ENCODE data around the gene TNIK. TPM values are rescaled to one million over a fixed set of nuclear protein-coding genes. Genes with fewer than 3 reads are reported as not detected.
"Not testable (repeated sequence)": the region's sequence is repeated elsewhere in the genome, so short reads cannot be mapped to it uniquely, and the experiment has no call there.

TNIK gene
- total and polyA plus RNA-seq, 2 donors: 6.5 to 9.0 TPM

- H3K4me3 ChIP-seq (ENCODE audit: low read length in 2 of 2): no peak overlapping the region
- no peaks in the 10 kb centered on the region for H3K9me3 ChIP-seq (ENCODE audit: control insufficient read depth in 2 of 2, insufficient read depth in 1 of 2, low read length in 1 of 2)
- H3K36me3 ChIP-seq (ENCODE audit: control insufficient read depth in 2 of 2, insufficient read depth in 2 of 2, low read length in 1 of 2): no peaks in the 10 kb centered on the region
- no peaks in the 10 kb centered on the region for H3K27me3 ChIP-seq (ENCODE audit: control insufficient read depth in 2 of 2, insufficient read depth in 1 of 2, low read length in 1 of 2)
- DNase-seq (ENCODE audit: low read depth in 6 of 9, low spot score in 9 of 9): no peak
- 75% methylated on average over 1 of the region's 1 CpG for WGBS
- H3K4me1 ChIP-seq (ENCODE audit: control insufficient read depth in 2 of 2, insufficient read depth in 2 of 2, low read length in 2 of 2): peaks cover 0 to 3% of the 10 kb centered on the region in 2 donors
- H3K27ac ChIP-seq (ENCODE audit: low read depth in 1 of 2, low read length in 1 of 2): no peak overlapping the region
Observed at GRCh38 chr3:171374260-171374659, 85.9 kb downstream of the TNIK start.

- peaks cover 0 to 3% of the 10 kb centered on the region in 2 donors for H3K4me1 ChIP-seq (ENCODE audit: control insufficient read depth in 2 of 2, insufficient read depth in 2 of 2, low read length in 2 of 2)
- WGBS: over 99% methylated on average over 2 of the region's 2 CpGs
- no peak overlapping the region for H3K27ac ChIP-seq (ENCODE audit: low read depth in 1 of 2, low read length in 1 of 2)
- no peak for DNase-seq (ENCODE audit: low read depth in 6 of 9, low spot score in 9 of 9)
- H3K9me3 ChIP-seq (ENCODE audit: control insufficient read depth in 2 of 2, insufficient read depth in 1 of 2, low read length in 1 of 2): no peaks in the 10 kb centered on the region
- no peaks in the 10 kb centered on the region for H3K36me3 ChIP-seq (ENCODE audit: control insufficient read depth in 2 of 2, insufficient read depth in 2 of 2, low read length in 1 of 2)
- H3K4me3 ChIP-seq (ENCODE audit: low read length in 2 of 2): no peak overlapping the region
- H3K27me3 ChIP-seq (ENCODE audit: control insufficient read depth in 2 of 2, insufficient read depth in 1 of 2, low read length in 1 of 2): no peaks in the 10 kb centered on the region
Observed at GRCh38 chr3:171373711-171374110, 86.5 kb downstream of the TNIK start.

- no peaks in the 10 kb centered on the region for H3K36me3 ChIP-seq (ENCODE audit: control insufficient read depth in 2 of 2, insufficient read depth in 2 of 2, low read length in 1 of 2)
- H3K27me3 ChIP-seq (ENCODE audit: control insufficient read depth in 2 of 2, insufficient read depth in 1 of 2, low read length in 1 of 2): no peaks in the 10 kb centered on the region
- peaks cover 0 to 3% of the 10 kb centered on the region in 2 donors for H3K4me1 ChIP-seq (ENCODE audit: control insufficient read depth in 2 of 2, insufficient read depth in 2 of 2, low read length in 2 of 2)
- no peaks in the 10 kb centered on the region for H3K9me3 ChIP-seq (ENCODE audit: control insufficient read depth in 2 of 2, insufficient read depth in 1 of 2, low read length in 1 of 2)
- no peak overlapping the region for H3K4me3 ChIP-seq (ENCODE audit: low read length in 2 of 2)
- no peak overlapping the region for H3K27ac ChIP-seq (ENCODE audit: low read depth in 1 of 2, low read length in 1 of 2)
- over 99% methylated on average over 2 of the region's 2 CpGs for WGBS
- DNase-seq (ENCODE audit: low read depth in 6 of 9, low spot score in 9 of 9): no peak
Observed at GRCh38 chr3:171372694-171373093, 87.5 kb downstream of the TNIK start.

- Histone ChIP-seq H3K36me3 (ENCODE audit: control insufficient read depth in 2 of 2, insufficient read depth in 2 of 2, low read length in 1 of 2) (no peaks in the 10 kb centered on the region), H3K27ac (ENCODE audit: low read depth in 1 of 2, low read length in 1 of 2) (no peak overlapping the region), H3K4me1 (ENCODE audit: control insufficient read depth in 2 of 2, insufficient read depth in 2 of 2, low read length in 2 of 2) (peaks cover 0 to 2% of the 10 kb centered on the region in 2 donors), H3K4me3 (ENCODE audit: low read length in 2 of 2) (no peak overlapping the region), H3K27me3 (ENCODE audit: control insufficient read depth in 2 of 2, insufficient read depth in 1 of 2, low read length in 1 of 2) (no peaks in the 10 kb centered on the region), H3K9me3 (ENCODE audit: control insufficient read depth in 2 of 2, insufficient read depth in 1 of 2, low read length in 1 of 2) (no peaks in the 10 kb centered on the region)
- no peak for DNase-seq (ENCODE audit: low read depth in 6 of 9, low spot score in 9 of 9)
- WGBS: 76% methylated on average over 3 of the region's 3 CpGs
Observed at GRCh38 chr3:171371354-171371753, 88.9 kb downstream of the TNIK start.

DNA sequence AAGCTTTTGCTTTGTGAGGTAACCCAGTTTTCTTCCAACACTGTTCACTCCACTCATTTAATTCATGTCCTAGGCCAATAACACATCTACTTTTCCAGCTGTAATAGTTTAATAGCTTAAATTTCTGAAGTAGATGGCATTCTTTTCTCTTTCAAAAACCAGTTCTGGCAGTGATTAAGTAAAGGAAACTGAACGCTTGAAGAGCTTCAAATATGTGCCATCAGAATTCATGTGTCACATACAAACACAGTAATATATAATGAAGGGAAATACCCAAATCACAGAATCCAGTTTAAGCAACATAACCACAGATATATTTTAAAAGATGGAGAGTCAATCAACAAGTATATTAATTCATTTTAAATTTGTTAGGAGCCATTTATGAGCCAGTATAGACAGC, 91.0 kb downstream of the TNIK start:
- H3K36me3 ChIP-seq (ENCODE audit: control insufficient read depth in 2 of 2, insufficient read depth in 2 of 2, low read length in 1 of 2): no peaks in the 10 kb centered on the region
- DNase-seq (ENCODE audit: low read depth in 6 of 9, low spot score in 9 of 9): no peak
- H3K27me3 ChIP-seq (ENCODE audit: control insufficient read depth in 2 of 2, insufficient read depth in 1 of 2, low read length in 1 of 2): no peaks in the 10 kb centered on the region
- H3K4me3 ChIP-seq (ENCODE audit: low read length in 2 of 2): no peak overlapping the region
- H3K9me3 ChIP-seq (ENCODE audit: control insufficient read depth in 2 of 2, insufficient read depth in 1 of 2, low read length in 1 of 2): no peaks in the 10 kb centered on the region
- H3K27ac ChIP-seq (ENCODE audit: low read depth in 1 of 2, low read length in 1 of 2): no peak overlapping the region
- H3K4me1 ChIP-seq (ENCODE audit: control insufficient read depth in 2 of 2, insufficient read depth in 2 of 2, low read length in 2 of 2): no peaks in the 10 kb centered on the region
- WGBS: 93% methylated on average over 1 of the region's 1 CpG

GRCh38 chr3:171366738-171367137, 93.5 kb downstream of the TNIK start:
- H3K9me3 ChIP-seq (ENCODE audit: control insufficient read depth in 2 of 2, insufficient read depth in 1 of 2, low read length in 1 of 2); H3K4me3 ChIP-seq (ENCODE audit: low read length in 2 of 2); H3K4me1 ChIP-seq (ENCODE audit: control insufficient read depth in 2 of 2, insufficient read depth in 2 of 2, low read length in 2 of 2); H3K27me3 ChIP-seq (ENCODE audit: control insufficient read depth in 2 of 2, insufficient read depth in 1 of 2, low read length in 1 of 2); H3K36me3 ChIP-seq (ENCODE audit: control insufficient read depth in 2 of 2, insufficient read depth in 2 of 2, low read length in 1 of 2); H3K27ac ChIP-seq (ENCODE audit: low read depth in 1 of 2, low read length in 1 of 2); DNase-seq (ENCODE audit: low read depth in 6 of 9, low spot score in 9 of 9): not testable (repeated sequence)
- 98% methylated on average over 5 of the region's 5 CpGs for WGBS

DNA sequence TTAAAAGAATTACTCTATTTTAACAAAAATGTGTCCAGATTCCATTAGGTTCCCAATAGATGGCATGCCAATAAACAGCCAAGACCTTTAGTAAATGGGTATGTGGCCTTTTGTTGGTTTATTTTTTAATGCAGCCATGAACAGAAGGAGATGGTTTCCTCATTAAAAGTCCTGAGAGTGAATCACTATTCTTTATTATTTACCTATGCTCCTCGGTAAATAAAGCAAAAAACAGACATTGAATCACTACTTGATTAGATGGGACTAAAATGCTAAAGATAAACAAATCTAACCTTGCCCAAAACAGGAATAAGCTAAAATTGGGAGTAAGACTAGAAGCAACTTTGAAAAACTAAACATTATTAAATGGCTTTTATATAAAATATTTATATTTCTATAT, 94.2 kb downstream of the TNIK start:
- Histone ChIP-seq H3K9me3 (ENCODE audit: control insufficient read depth in 2 of 2, insufficient read depth in 1 of 2, low read length in 1 of 2) (no peaks in the 10 kb centered on the region), H3K4me1 (ENCODE audit: control insufficient read depth in 2 of 2, insufficient read depth in 2 of 2, low read length in 2 of 2) (no peaks in the 10 kb centered on the region), H3K27ac (ENCODE audit: low read depth in 1 of 2, low read length in 1 of 2) (no peak overlapping the region), H3K4me3 (ENCODE audit: low read length in 2 of 2) (no peak overlapping the region), H3K36me3 (ENCODE audit: control insufficient read depth in 2 of 2, insufficient read depth in 2 of 2, low read length in 1 of 2) (no peaks in the 10 kb centered on the region), H3K27me3 (ENCODE audit: control insufficient read depth in 2 of 2, insufficient read depth in 1 of 2, low read length in 1 of 2) (no peaks in the 10 kb centered on the region)
- 99% methylated on average over 1 of the region's 1 CpG for WGBS
- DNase-seq (ENCODE audit: low read depth in 6 of 9, low spot score in 9 of 9): no peak

DNA sequence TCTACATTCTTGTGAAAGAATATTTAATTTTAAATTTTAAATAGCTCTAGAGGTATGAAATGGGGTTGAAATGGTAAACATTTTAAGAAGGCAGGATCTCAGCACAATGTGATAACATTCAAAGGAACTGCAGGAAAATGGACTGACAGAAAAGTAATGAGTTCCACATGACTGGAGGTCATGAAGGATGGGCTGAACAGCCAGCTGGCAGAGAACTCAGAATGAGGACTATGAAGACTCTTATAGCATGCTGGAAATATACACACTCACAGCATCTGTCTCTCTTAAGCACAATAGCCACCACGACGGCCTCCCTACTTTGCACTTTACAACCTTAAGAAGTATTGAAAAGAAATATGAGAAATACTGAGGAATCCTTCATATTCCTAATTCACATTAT, 94.7 kb downstream of the TNIK start:
- no peak overlapping the region for H3K4me3 ChIP-seq (ENCODE audit: low read length in 2 of 2)
- no peak for DNase-seq (ENCODE audit: low read depth in 6 of 9, low spot score in 9 of 9)
- H3K36me3 ChIP-seq (ENCODE audit: control insufficient read depth in 2 of 2, insufficient read depth in 2 of 2, low read length in 1 of 2): no peaks in the 10 kb centered on the region
- H3K27me3 ChIP-seq (ENCODE audit: control insufficient read depth in 2 of 2, insufficient read depth in 1 of 2, low read length in 1 of 2): no peaks in the 10 kb centered on the region
- H3K9me3 ChIP-seq (ENCODE audit: control insufficient read depth in 2 of 2, insufficient read depth in 1 of 2, low read length in 1 of 2): no peaks in the 10 kb centered on the region
- H3K4me1 ChIP-seq (ENCODE audit: control insufficient read depth in 2 of 2, insufficient read depth in 2 of 2, low read length in 2 of 2): no peaks in the 10 kb centered on the region
- H3K27ac ChIP-seq (ENCODE audit: low read depth in 1 of 2, low read length in 1 of 2): no peak overlapping the region
- WGBS: 95% methylated on average over 2 of the region's 2 CpGs

- no peaks in the 10 kb centered on the region for H3K36me3 ChIP-seq (ENCODE audit: control insufficient read depth in 2 of 2, insufficient read depth in 2 of 2, low read length in 1 of 2)
- H3K27me3 ChIP-seq (ENCODE audit: control insufficient read depth in 2 of 2, insufficient read depth in 1 of 2, low read length in 1 of 2): no peaks in the 10 kb centered on the region
- DNase-seq (ENCODE audit: low read depth in 6 of 9, low spot score in 9 of 9): no peak
- H3K9me3 ChIP-seq (ENCODE audit: control insufficient read depth in 2 of 2, insufficient read depth in 1 of 2, low read length in 1 of 2): no peaks in the 10 kb centered on the region
- no peaks in the 10 kb centered on the region for H3K4me1 ChIP-seq (ENCODE audit: control insufficient read depth in 2 of 2, insufficient read depth in 2 of 2, low read length in 2 of 2)
- H3K27ac ChIP-seq (ENCODE audit: low read depth in 1 of 2, low read length in 1 of 2): no peak overlapping the region
- H3K4me3 ChIP-seq (ENCODE audit: low read length in 2 of 2): no peak overlapping the region
Observed at GRCh38 chr3:171364500-171364899, 95.7 kb downstream of the TNIK start.

- H3K9me3 ChIP-seq (ENCODE audit: control insufficient read depth in 2 of 2, insufficient read depth in 1 of 2, low read length in 1 of 2): no peaks in the 10 kb centered on the region
- H3K27ac ChIP-seq (ENCODE audit: low read depth in 1 of 2, low read length in 1 of 2): no peak overlapping the region
- H3K27me3 ChIP-seq (ENCODE audit: control insufficient read depth in 2 of 2, insufficient read depth in 1 of 2, low read length in 1 of 2): no peaks in the 10 kb centered on the region
- no peaks in the 10 kb centered on the region for H3K36me3 ChIP-seq (ENCODE audit: control insufficient read depth in 2 of 2, insufficient read depth in 2 of 2, low read length in 1 of 2)
- 97% methylated on average over 2 of the region's 2 CpGs for WGBS
- DNase-seq (ENCODE audit: low read depth in 6 of 9, low spot score in 9 of 9): no peak
- H3K4me1 ChIP-seq (ENCODE audit: control insufficient read depth in 2 of 2, insufficient read depth in 2 of 2, low read length in 2 of 2): no peaks in the 10 kb centered on the region
- no peak overlapping the region for H3K4me3 ChIP-seq (ENCODE audit: low read length in 2 of 2)
Observed at GRCh38 chr3:171363202-171363601, 97.0 kb downstream of the TNIK start.
